Stomach (tissue), 9 donors: ENCODE measurements around the gene A1BG. TPM values are rescaled to one million over a fixed set of nuclear protein-coding genes. Genes with fewer than 3 reads are reported as not detected.

ENCODE experiments used
- DNase-seq, 2 donors: peaks; one replicate each; pipeline versions ENCODE4 v3.0.0 to v3.0.0-alpha.2; 2013 to 2019
- H3K27ac ChIP-seq, 5 donors: fragments of 200-600 bp in 4 of 5; sonication (generic) in 4 of 5; one replicate each; pipeline ENCODE4 v1.5.1; 2013 to 2019; ENCODE audit warnings: mild to moderate bottlenecking in 1 of 5, moderate library complexity in 1 of 5
- H3K27me3 ChIP-seq, 3 donors: fragments of 200-600 bp; sonication (generic); one replicate each; pipeline ENCODE4 v1.5.1; 2017 to 2019; ENCODE audit warnings: mixed run types in 1 of 3
- H3K36me3 ChIP-seq, 4 donors: fragments of 200-600 bp; sonication (generic); 1 replicate in 3 of 4; 2 replicates in 1 of 4; pipeline ENCODE4 v1.5.1; 2016 to 2019
- H3K4me1 ChIP-seq, 4 donors: fragments of 200-600 bp; sonication (generic); one replicate each; pipeline ENCODE4 v1.5.1; 2016 to 2019
- H3K4me3 ChIP-seq, 4 donors: fragments of 200-600 bp; sonication (generic) in 3 of 4; one replicate each; pipeline ENCODE4 v1.5.1; 2016 to 2019; ENCODE audit warnings: mild to moderate bottlenecking in 1 of 4
- H3K9me3 ChIP-seq, 4 donors: fragments of 200-600 bp; sonication (generic); one replicate each; pipeline ENCODE4 v1.5.1; 2016 to 2019
- EP300 ChIP-seq: sonication (generic); formaldehyde crosslinking; IDR thresholded peaks from one replicate; pipeline ENCODE4 v1.6.1; 2017; ENCODE audit warnings: antibody characterized with exemption
- POLR2A ChIP-seq, 4 donors: fragments of 450-650 bp; IDR thresholded peaks; one replicate each; pipeline ENCODE4 v1.6.1; 2016; ENCODE audit warnings: antibody characterized with exemption in 4 of 4, control low read depth in 2 of 4, mild to moderate bottlenecking in 1 of 4, moderate library complexity in 1 of 4
- POLR2AphosphoS5 ChIP-seq, 3 donors: sonication (generic); formaldehyde crosslinking; IDR thresholded peaks; one replicate each; pipeline ENCODE4 v1.6.1; 2016; ENCODE audit warnings: antibody characterized with exemption in 3 of 3
- WGBS, 5 donors: extraction: QIAGEN DNeasy Blood & Tissue Kit in 3 of 5; methylation state at CpG; one replicate each; pipeline versions ENCODE4 v1.1.5 to v1.1.7; 2013 to 2018; 5-methylcytosine and 5-hydroxymethylcytosine counted together
- intact Hi-C: fragments of 100-400 bp; cut with DNase I; formaldehyde crosslinking; loops from one replicate; pipeline ENCODE4 v1.15.1; 2023; ENCODE audit warnings: low total_unique reads
- polyA plus RNA-seq, 3 donors: library from polyadenylated mRNA; stranded (reverse); fragments of 200-250 nt; gene quantifications; one replicate each; pipeline ENCODE4 v1.2.3, GENCODE V29; 2013
- total RNA-seq, 5 donors: library from RNA; depleted of rRNA; stranded (reverse); fragments of >200 nt; gene quantifications; one replicate each; pipeline versions ENCODE4 v1.1.0 to v1.2.3, GENCODE V29; 2014 to 2016
- TF ChIP-seq, protein P1 (sequence below), 7 experiments: fragments of 450-650 bp in 4 of 7; fragments of 200-600 bp in 3 of 7; sonication (generic) in 3 of 7; IDR thresholded peaks; one replicate each; pipeline ENCODE4 v1.5.1; 2016 to 2019; ENCODE audit warnings: antibody characterized with exemption in 7 of 7, control low read depth in 2 of 7, mild to moderate bottlenecking in 1 of 7
- donor health status: healthy with polysubstance abuse.
- donor health status: Bipolar disorder and iron deficiency.
- donor health status: healthy.

The A1BG gene
- total and polyA plus RNA-seq, 8 donors: 1.1 to 61.7 (median 25.3) TPM; not detected in 2

DNA sequence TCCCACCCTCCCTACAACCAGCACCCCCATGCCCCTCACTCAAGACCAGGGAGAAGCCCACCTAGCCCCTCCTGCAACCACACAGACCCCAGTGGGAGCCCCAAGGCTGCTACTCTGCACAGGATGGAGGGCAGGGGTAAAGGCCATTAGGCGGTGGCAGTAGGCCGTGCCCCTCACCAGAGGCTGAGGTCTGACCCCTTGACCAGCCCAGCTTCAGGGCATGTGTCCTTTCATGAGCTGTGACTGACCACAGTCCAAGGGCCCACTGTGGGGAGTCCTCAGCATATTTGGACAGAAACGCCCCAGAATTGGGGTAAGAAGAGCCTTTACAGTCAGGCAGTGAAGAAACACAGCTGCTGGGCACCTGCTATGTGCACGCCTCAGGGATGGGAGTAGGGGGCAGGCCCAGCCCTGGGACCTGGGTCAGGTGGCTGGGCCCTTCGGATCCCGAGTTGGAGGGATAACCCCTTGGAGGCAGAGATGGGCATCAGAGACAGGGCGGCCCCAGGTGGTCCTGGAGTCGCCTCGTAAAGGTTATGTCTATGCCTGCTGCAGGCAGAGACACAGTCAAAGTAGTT is 32.1 kb upstream of the A1BG start:
- TF ChIP-seq EP300: no peak
- Histone ChIP-seq H3K4me3 (peak overlapping the region in 3 of 4 donors; percentile 82 to 98 (median 92)), H3K9me3 (no peaks in the 10 kb centered on the region), H3K27ac (peak overlapping the region; percentile 93 to 98 (median 97)), H3K36me3 (peaks cover 11 to 25% (median 24%) of the 10 kb centered on the region in 4 donors), H3K27me3 (no peaks in the 10 kb centered on the region), H3K4me1 (peaks cover 31 to 62% (median 57%) of the 10 kb centered on the region in 4 donors)
- intact Hi-C loops: no loop called here
- no peak for DNase-seq
- 75 to 81% (median 79%) methylated on average over 9 of the region's 9 CpGs for WGBS, 5 donors

DNA sequence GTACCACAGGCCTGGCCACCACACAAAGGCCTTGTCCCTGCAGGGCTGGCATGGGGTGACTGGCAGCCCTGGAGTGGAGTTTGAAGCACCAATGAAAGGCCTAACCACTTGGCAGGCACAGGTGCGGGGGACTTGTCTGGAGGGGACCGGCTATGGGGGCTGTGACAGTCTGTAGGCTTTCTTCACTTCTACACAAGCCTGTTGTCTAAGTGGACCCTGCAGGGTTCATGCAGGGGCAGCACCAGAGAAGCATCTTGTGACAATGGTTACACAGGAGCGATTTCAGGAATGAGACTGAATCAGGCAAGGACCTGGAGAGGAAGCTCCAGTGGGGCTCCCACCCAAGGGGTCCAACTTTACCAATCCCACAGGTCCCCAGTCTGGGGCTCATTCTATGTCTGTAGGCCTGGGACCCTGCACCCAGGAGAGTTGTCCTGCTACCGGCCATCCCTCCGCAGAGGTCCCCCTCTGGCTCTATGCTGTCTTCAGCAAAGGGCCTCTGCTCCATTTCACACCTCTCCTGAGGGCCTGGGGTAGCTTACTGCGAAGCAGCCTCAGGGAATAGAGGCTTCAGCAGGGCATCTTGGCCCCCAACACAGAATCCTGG is 29.8 kb upstream of the A1BG start:
- intact Hi-C loops: no loop called here
- no peaks in the 10 kb centered on the region for H3K27me3 ChIP-seq
- H3K27ac ChIP-seq: no peak overlapping the region
- peaks cover 37 to 53% (median 51%) of the 10 kb centered on the region in 4 donors for H3K4me1 ChIP-seq
- H3K4me3 ChIP-seq: no peak overlapping the region
- DNase-seq: peak in 1 of 2 donors; percentile 4
- TF ChIP-seq, protein P1, sequence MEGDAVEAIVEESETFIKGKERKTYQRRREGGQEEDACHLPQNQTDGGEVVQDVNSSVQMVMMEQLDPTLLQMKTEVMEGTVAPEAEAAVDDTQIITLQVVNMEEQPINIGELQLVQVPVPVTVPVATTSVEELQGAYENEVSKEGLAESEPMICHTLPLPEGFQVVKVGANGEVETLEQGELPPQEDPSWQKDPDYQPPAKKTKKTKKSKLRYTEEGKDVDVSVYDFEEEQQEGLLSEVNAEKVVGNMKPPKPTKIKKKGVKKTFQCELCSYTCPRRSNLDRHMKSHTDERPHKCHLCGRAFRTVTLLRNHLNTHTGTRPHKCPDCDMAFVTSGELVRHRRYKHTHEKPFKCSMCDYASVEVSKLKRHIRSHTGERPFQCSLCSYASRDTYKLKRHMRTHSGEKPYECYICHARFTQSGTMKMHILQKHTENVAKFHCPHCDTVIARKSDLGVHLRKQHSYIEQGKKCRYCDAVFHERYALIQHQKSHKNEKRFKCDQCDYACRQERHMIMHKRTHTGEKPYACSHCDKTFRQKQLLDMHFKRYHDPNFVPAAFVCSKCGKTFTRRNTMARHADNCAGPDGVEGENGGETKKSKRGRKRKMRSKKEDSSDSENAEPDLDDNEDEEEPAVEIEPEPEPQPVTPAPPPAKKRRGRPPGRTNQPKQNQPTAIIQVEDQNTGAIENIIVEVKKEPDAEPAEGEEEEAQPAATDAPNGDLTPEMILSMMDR (IDR thresholded peaks at IDR 0.05): no peak
- no peak for TF ChIP-seq EP300
- TF ChIP-seq POLR2AphosphoS5 (IDR thresholded peaks at IDR 0.05): no peak
- no peak for TF ChIP-seq POLR2A (IDR thresholded peaks at IDR 0.05)
- H3K36me3 ChIP-seq: peaks cover 0 to 2% (median 1%) of the 10 kb centered on the region in 4 donors
- WGBS, 5 donors: 93 to 97% (median 94%) methylated on average over 4 to 6 of the region's 6 CpGs
- H3K9me3 ChIP-seq: no peaks in the 10 kb centered on the region

DNA sequence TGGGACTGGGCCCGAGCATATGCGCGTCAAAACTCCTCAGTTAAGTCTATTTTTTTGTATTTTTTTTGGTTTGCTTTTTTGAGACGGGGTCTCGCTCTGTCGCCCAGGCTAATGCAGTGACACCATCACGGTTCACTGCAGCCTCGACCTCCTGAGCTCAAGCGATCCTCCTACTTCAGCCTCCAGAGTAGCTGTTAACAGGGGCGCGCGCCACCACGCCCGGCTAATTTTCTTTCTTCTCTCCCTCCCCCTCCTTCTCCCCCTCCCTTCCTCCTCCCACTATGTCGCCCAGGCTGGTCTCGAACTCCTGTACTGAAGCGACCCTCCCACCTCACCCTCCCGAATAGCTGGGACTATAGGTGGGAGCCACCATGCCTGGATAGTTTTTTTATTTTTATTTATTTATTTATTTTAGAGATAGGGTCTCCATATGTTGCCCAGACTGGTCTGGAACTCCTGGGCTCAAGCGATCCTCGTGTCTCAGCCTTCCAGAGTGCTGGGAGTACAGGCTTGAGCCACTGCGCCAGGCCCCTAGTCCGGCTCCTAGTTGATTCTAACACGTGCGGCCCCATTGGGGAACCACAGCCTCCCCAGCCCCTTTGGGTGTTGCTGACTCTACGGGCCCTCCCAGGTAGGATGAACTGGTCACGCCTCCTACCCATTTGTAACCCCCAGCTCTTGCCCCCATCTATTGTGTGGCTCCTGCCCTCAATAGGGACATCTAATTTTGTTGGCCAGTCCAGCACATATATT is 28.3 kb upstream of the A1BG start:
- intact Hi-C loops: no loop called here
- TF ChIP-seq, protein P1 (IDR thresholded peaks at IDR 0.05): no peak
- TF ChIP-seq POLR2AphosphoS5 (IDR thresholded peaks at IDR 0.05): no peak
- no peak for TF ChIP-seq EP300
- no peak for TF ChIP-seq POLR2A (IDR thresholded peaks at IDR 0.05)
- Histone ChIP-seq H3K9me3 (no peaks in the 10 kb centered on the region), H3K27ac (peak overlapping the region; percentile 68 to 99 (median 96)), H3K36me3 (no peaks in the 10 kb centered on the region), H3K4me1 (peaks cover 32 to 45% (median 44%) of the 10 kb centered on the region in 4 donors), H3K4me3 (peak overlapping the region; percentile 75 to 96 (median 90)), H3K27me3 (no peaks in the 10 kb centered on the region)
- DNase-seq: no peak
- WGBS, 5 donors: 26 to 32% (median 28%) methylated on average over 26 of the region's 26 CpGs

DNA sequence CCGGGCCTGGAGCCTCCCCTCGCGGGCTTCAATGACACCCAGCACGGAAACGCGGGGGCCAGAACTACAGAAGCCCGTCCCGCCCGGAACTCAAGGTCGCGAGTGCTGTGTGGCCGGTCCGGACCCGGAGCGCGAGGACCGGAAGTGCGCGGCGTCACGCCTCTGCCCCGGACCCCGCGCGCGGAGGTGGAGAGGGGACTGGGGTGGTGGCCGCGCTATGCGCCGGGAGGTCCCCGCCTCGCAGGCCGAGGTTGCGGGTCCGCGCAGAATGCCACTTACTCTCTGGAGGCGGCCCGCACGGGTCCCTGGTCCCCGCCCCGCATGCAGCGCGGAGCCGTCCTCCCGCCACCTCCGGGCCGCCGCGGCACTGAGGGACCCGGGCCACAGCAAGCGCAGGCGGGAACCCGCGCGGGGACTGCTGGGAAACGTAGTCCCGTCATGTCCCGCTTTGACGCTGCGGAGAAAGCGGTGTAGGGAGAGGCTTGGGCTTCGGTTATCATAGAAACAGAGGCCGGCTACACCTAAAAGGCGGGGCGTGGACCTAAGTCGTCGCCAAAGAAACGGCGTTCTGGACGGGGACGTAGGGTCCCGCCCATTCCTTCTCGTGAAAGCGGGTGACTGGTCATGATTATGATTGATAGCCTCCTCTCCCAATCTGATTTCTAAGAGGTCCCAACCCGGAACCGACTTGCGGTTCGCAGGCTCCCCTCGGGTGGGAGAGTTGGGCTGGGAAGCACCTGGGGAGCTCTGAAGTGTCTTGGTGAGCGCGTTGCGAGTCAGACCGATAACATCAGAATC is 27.6 kb upstream of the A1BG start, which contains the start of gene ZNF837:
TSS of gene ZNF837 (minus strand) at position 369 of the 798 bp plus-strand sequence. CDS start 11,698 bp downstream, outside the sequence.
- intact Hi-C loops: no loop called here
- Histone ChIP-seq H3K27me3 (no peaks in the 10 kb centered on the region), H3K9me3 (no peaks in the 10 kb centered on the region), H3K4me3 (peak within 1 kb of the TSS; percentile 75 to 96 (median 90)), H3K27ac (peak within 1 kb of the TSS; percentile 94 to 99 (median 97)), H3K36me3 (no peaks in the 10 kb centered on the region), H3K4me1 (peaks cover 25 to 40% (median 36%) of the 10 kb centered on the region in 4 donors)
- WGBS, 5 donors: 0 to 1% (median 1%) methylated on average over 31 to 83 of the region's 83 CpGs
- peak; percentile 99 to 100 for DNase-seq
- TF ChIP-seq, protein P1 (IDR thresholded peaks at IDR 0.05): no peak
- TF ChIP-seq POLR2A (IDR thresholded peaks at IDR 0.05) (peak in 2 of 4 donors; percentile 19 to 70), POLR2AphosphoS5 (IDR thresholded peaks at IDR 0.05) (peak; percentile 3 to 86 (median 76)), EP300 (no peak)
